Measurements from ENCODE around the gene CCDC3.

DNA sequence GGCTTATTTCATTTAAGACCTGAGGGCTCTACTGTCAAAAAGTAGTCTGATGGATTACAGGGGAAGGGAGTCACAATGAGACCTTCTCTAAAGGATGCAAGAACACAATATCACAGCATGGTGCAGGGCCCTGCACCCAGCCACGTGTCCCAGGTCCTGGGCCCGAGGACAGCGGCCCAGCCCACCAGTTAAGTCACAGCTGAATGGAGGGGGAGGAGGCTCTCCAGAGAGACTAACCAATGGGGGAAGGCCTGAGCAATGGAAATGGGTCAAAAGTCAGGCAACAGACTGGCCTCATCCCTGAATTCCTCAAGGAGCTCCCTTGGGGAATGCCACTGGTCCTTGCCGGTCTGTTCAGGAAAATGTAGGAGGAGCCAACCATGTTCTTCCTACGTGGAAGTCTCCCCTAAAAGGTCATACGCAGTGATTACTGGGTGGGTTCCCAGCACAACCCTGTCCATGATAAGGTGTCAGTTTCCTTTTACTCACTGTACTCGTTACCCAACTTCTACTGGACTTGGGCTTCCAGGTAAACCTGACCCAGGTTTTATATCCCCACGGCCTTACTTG lies 28.3 kb downstream of the CCDC3 start:
- TF ChIP-seq, protein P1, sequence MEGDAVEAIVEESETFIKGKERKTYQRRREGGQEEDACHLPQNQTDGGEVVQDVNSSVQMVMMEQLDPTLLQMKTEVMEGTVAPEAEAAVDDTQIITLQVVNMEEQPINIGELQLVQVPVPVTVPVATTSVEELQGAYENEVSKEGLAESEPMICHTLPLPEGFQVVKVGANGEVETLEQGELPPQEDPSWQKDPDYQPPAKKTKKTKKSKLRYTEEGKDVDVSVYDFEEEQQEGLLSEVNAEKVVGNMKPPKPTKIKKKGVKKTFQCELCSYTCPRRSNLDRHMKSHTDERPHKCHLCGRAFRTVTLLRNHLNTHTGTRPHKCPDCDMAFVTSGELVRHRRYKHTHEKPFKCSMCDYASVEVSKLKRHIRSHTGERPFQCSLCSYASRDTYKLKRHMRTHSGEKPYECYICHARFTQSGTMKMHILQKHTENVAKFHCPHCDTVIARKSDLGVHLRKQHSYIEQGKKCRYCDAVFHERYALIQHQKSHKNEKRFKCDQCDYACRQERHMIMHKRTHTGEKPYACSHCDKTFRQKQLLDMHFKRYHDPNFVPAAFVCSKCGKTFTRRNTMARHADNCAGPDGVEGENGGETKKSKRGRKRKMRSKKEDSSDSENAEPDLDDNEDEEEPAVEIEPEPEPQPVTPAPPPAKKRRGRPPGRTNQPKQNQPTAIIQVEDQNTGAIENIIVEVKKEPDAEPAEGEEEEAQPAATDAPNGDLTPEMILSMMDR (IDR thresholded peaks at IDR 0.05; ENCODE audit: insufficient read depth, low read length, poor library complexity, severe bottlenecking): no peak
- TF ChIP-seq EZH2phosphoT487 (conservative IDR thresholded peaks at IDR 0.05; ENCODE audit: low read length): no peak
